ENCODE data around the gene TBC1D22B. TPM values are rescaled to one million over a fixed set of nuclear protein-coding genes. Genes with fewer than 3 reads are reported as not detected.

TBC1D22B gene
- total and polyA plus RNA-seq, 9 of the 15 experiments (the other 6 are each of a cell fraction or from before 2014, with no cell fraction given), result 4.8 to 24.2 (median 13.5) TPM

DNA sequence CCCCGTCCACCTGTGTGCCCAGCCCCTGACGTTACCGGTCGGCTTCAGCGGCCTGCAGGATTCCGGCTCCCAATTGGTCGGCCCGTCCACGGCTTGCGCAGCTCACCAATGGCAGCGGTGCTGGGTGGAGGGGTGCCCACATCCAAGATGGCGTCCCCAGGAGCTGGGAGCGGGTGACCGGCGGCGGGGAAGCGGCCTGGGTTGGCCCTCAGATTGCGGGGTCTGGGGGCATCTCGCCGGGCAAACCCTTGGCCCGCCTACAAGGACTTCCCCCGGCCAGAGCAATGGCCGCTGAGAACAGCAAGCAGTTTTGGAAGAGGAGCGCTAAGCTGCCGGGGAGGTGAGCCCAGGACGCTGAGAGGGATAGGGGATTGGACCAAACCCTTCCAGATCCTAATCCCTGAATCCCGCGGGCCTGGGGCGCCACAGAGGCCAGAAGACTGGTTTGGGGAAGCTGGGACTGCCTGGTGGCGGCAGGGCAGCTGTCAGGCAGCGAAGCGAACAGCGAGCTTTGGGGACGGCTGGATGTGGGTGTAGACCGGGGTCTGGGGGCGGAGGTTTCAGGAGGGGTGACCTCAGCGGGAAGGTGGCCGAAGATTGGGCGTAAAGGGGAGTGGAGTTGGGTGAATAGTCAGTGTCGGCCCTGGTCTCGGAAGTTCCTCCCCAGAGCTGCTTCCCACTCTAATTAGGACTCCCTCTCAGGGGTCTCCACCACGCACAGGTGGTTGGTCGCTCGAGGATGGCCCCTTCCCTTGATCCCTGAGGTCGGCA lies at the start of gene TBC1D22B, which contains the start of gene TMEM217 (continued):
- TF ChIP-seq, protein P1, sequence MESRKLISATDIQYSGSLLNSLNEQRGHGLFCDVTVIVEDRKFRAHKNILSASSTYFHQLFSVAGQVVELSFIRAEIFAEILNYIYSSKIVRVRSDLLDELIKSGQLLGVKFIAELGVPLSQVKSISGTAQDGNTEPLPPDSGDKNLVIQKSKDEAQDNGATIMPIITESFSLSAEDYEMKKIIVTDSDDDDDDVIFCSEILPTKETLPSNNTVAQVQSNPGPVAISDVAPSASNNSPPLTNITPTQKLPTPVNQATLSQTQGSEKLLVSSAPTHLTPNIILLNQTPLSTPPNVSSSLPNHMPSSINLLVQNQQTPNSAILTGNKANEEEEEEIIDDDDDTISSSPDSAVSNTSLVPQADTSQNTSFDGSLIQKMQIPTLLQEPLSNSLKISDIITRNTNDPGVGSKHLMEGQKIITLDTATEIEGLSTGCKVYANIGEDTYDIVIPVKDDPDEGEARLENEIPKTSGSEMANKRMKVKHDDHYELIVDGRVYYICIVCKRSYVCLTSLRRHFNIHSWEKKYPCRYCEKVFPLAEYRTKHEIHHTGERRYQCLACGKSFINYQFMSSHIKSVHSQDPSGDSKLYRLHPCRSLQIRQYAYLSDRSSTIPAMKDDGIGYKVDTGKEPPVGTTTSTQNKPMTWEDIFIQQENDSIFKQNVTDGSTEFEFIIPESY (CRISPR knock-in tag; IDR thresholded peaks at IDR 0.05), result no peak
- peak; percentile 94 for TF ChIP-seq HCFC1 (IDR thresholded peaks at IDR 0.05; ENCODE audit: low read depth, low read length)
- no peak for TF ChIP-seq SAFB2 (IDR thresholded peaks at IDR 0.05; ENCODE audit: borderline replicate concordance, low read depth, low read length, severe bottlenecking)
- peak; percentile 8; the same call in 1 of the 2 replicates for TF ChIP-seq STAG1 (CRISPR knock-in tag; IDR thresholded peaks at IDR 0.05; ENCODE audit: borderline replicate concordance)
- TF ChIP-seq COPS2 (conservative IDR thresholded peaks at IDR 0.05), result no peak
- TF ChIP-seq L3MBTL2 (IDR thresholded peaks at IDR 0.05), result no peak
- TF ChIP-seq, protein P2, sequence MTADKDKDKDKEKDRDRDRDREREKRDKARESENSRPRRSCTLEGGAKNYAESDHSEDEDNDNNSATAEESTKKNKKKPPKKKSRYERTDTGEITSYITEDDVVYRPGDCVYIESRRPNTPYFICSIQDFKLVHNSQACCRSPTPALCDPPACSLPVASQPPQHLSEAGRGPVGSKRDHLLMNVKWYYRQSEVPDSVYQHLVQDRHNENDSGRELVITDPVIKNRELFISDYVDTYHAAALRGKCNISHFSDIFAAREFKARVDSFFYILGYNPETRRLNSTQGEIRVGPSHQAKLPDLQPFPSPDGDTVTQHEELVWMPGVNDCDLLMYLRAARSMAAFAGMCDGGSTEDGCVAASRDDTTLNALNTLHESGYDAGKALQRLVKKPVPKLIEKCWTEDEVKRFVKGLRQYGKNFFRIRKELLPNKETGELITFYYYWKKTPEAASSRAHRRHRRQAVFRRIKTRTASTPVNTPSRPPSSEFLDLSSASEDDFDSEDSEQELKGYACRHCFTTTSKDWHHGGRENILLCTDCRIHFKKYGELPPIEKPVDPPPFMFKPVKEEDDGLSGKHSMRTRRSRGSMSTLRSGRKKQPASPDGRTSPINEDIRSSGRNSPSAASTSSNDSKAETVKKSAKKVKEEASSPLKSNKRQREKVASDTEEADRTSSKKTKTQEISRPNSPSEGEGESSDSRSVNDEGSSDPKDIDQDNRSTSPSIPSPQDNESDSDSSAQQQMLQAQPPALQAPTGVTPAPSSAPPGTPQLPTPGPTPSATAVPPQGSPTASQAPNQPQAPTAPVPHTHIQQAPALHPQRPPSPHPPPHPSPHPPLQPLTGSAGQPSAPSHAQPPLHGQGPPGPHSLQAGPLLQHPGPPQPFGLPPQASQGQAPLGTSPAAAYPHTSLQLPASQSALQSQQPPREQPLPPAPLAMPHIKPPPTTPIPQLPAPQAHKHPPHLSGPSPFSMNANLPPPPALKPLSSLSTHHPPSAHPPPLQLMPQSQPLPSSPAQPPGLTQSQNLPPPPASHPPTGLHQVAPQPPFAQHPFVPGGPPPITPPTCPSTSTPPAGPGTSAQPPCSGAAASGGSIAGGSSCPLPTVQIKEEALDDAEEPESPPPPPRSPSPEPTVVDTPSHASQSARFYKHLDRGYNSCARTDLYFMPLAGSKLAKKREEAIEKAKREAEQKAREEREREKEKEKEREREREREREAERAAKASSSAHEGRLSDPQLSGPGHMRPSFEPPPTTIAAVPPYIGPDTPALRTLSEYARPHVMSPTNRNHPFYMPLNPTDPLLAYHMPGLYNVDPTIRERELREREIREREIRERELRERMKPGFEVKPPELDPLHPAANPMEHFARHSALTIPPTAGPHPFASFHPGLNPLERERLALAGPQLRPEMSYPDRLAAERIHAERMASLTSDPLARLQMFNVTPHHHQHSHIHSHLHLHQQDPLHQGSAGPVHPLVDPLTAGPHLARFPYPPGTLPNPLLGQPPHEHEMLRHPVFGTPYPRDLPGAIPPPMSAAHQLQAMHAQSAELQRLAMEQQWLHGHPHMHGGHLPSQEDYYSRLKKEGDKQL (CRISPR knock-in tag; IDR thresholded peaks at IDR 0.05; ENCODE audit: borderline replicate concordance), result no peak; the same call in 1 of the 2 replicates
- no peak for TF ChIP-seq ZNF253 (CRISPR knock-in tag; conservative IDR thresholded peaks at IDR 0.05)
- no peak for TF ChIP-seq RBM34 (IDR thresholded peaks at IDR 0.05; ENCODE audit: borderline replicate concordance, insufficient read depth, low read length)
- TF ChIP-seq, protein P3, sequence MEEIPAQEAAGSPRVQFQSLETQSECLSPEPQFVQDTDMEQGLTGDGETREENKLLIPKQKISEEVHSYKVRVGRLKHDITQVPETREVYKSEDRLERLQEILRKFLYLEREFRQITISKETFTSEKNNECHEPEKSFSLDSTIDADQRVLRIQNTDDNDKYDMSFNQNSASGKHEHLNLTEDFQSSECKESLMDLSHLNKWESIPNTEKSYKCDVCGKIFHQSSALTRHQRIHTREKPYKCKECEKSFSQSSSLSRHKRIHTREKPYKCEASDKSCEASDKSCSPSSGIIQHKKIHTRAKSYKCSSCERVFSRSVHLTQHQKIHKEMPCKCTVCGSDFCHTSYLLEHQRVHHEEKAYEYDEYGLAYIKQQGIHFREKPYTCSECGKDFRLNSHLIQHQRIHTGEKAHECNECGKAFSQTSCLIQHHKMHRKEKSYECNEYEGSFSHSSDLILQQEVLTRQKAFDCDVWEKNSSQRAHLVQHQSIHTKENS (CRISPR knock-in tag; IDR thresholded peaks at IDR 0.05), result no peak
- no peak for TF ChIP-seq TARDBP (IDR thresholded peaks at IDR 0.05)
- TF ChIP-seq, protein P4, sequence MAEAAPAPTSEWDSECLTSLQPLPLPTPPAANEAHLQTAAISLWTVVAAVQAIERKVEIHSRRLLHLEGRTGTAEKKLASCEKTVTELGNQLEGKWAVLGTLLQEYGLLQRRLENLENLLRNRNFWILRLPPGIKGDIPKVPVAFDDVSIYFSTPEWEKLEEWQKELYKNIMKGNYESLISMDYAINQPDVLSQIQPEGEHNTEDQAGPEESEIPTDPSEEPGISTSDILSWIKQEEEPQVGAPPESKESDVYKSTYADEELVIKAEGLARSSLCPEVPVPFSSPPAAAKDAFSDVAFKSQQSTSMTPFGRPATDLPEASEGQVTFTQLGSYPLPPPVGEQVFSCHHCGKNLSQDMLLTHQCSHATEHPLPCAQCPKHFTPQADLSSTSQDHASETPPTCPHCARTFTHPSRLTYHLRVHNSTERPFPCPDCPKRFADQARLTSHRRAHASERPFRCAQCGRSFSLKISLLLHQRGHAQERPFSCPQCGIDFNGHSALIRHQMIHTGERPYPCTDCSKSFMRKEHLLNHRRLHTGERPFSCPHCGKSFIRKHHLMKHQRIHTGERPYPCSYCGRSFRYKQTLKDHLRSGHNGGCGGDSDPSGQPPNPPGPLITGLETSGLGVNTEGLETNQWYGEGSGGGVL (CRISPR knock-in tag; IDR thresholded peaks at IDR 0.05), result no peak
- no peak for TF ChIP-seq HSF4 (CRISPR knock-in tag; IDR thresholded peaks at IDR 0.05; ENCODE audit: borderline replicate concordance)
- TF ChIP-seq, protein P5, sequence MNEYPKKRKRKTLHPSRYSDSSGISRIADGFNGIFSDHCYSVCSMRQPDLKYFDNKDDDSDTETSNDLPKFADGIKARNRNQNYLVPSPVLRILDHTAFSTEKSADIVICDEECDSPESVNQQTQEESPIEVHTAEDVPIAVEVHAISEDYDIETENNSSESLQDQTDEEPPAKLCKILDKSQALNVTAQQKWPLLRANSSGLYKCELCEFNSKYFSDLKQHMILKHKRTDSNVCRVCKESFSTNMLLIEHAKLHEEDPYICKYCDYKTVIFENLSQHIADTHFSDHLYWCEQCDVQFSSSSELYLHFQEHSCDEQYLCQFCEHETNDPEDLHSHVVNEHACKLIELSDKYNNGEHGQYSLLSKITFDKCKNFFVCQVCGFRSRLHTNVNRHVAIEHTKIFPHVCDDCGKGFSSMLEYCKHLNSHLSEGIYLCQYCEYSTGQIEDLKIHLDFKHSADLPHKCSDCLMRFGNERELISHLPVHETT (CRISPR knock-in tag; conservative IDR thresholded peaks at IDR 0.05 in 1 of 2, IDR thresholded peaks at IDR 0.05 in 1 of 2), result peak in 1 of 2 experiments; percentile 64; a peak in 1 of 4 replicates
